ENCODE data around the gene AFMID. TPM values are rescaled to one million over a fixed set of nuclear protein-coding genes. Genes with fewer than 3 reads are reported as not detected.

The AFMID gene
- total and polyA plus RNA-seq, 2 donors (not counting 1 experiment from before 2014, with no cell fraction given), result 18.2 to 24.8 TPM

GRCh38 chr17:78235885-78236284 lies 48.7 kb downstream of the AFMID start:
- Histone ChIP-seq H3K4me2 (replicated peaks; ENCODE audit: low read depth, low read length, poor library complexity, severe bottlenecking) (no peak overlapping the region), H3K4me3 (ENCODE audit: control extremely low read depth in 1 of 5, extremely low read depth in 1 of 5, insufficient read depth in 1 of 5, low read depth in 2 of 5, low read length in 4 of 5) (no peak overlapping the region), H3K4me1 (ENCODE audit: control insufficient read depth in 2 of 2, insufficient read depth in 2 of 2, low read length in 2 of 2) (peaks cover 26 to 29% of the 10 kb centered on the region in 2 donors), H2AFZ (ENCODE audit: insufficient read depth, low read depth, low read length, poor library complexity, severe bottlenecking) (no peak overlapping the region), H3K9me3 (ENCODE audit: control extremely low read depth in 1 of 3, control insufficient read depth in 2 of 3, insufficient read depth in 1 of 3, low read length in 2 of 3) (peaks cover 0 to 17% (median 0%) of the 10 kb centered on the region in 3 donors), H3K27ac (ENCODE audit: low read length in 2 of 2) (no peak overlapping the region), H3K27me3 (replicated peaks in 1 of 4; ENCODE audit: control extremely low read depth in 1 of 4, control insufficient read depth in 3 of 4, insufficient read depth in 4 of 4, low read length in 3 of 4) (peaks cover 0 to 29% (median 16%) of the 10 kb centered on the region in 4 experiments), H3K36me3 (replicated peaks in 1 of 2; ENCODE audit: control extremely low read depth in 1 of 2, control insufficient read depth in 1 of 2, extremely low read depth in 1 of 2, insufficient read depth in 2 of 2, low read length in 1 of 2) (no peaks in the 10 kb centered on the region), H3K79me2 (ENCODE audit: control insufficient read depth, insufficient read depth, low read length) (no peaks in the 10 kb centered on the region), H3K9ac (ENCODE audit: low read length) (no peak overlapping the region), H4K20me1 (ENCODE audit: control insufficient read depth, insufficient read depth, low read length, poor library complexity, severe bottlenecking) (no peaks in the 10 kb centered on the region)
- intact Hi-C loops (cut with micrococcal nuclease), result no loop called here
- H3K27ac Mint-ChIP-seq, result no peak overlapping the region
- TF ChIP-seq EZH2 (IDR thresholded peaks at IDR 0.05; ENCODE audit: borderline replicate concordance, insufficient read depth, low read depth, low read length, poor library complexity, severe bottlenecking) (no peak), CTCF (IDR thresholded peaks at IDR 0.05) (no peak)
- no peak overlapping the region for H3K4me3 Mint-ChIP-seq
- POLR2A ChIA-PET, result no interaction called here
- no peaks in the 10 kb centered on the region for H3K9me3 Mint-ChIP-seq (ENCODE audit: insufficient read depth)
- H3K4me1 Mint-ChIP-seq, result peaks cover 35% of the 10 kb centered on the region
- DNase-seq, result no peak
- peaks cover 11% of the 10 kb centered on the region for H3K27me3 Mint-ChIP-seq
- 96% methylated on average over 5 of the region's 8 CpGs for WGBS (ENCODE audit: insufficient coverage)
- no peak for ATAC-seq (ENCODE audit: low read depth)
- CTCF ChIA-PET, result interaction anchor here (1.0 to 1.8 kb wide), 2 partner anchors 14 to 34 kb away, joined by 3 to 7 read pairs; no protein-coding TSS in a partner anchor

- ATAC-seq (ENCODE audit: low read depth), result no peak
- H3K9me3 ChIP-seq (ENCODE audit: control extremely low read depth in 1 of 3, control insufficient read depth in 2 of 3, insufficient read depth in 1 of 3, low read length in 2 of 3), result peaks cover 0 to 14% (median 0%) of the 10 kb centered on the region in 3 donors
- Mint-ChIP-seq H3K4me3 (no peak overlapping the region), H3K27ac (no peak overlapping the region), H3K27me3 (peaks cover 10% of the 10 kb centered on the region), H3K4me1 (peaks cover 35% of the 10 kb centered on the region), H3K9me3 (ENCODE audit: insufficient read depth) (no peaks in the 10 kb centered on the region)
- no peaks in the 10 kb centered on the region for H3K79me2 ChIP-seq (ENCODE audit: control insufficient read depth, insufficient read depth, low read length)
- WGBS (ENCODE audit: insufficient coverage), result 98% methylated on average over 20 of the region's 20 CpGs
- intact Hi-C loops (cut with micrococcal nuclease), result no loop called here
- H4K20me1 ChIP-seq (ENCODE audit: control insufficient read depth, insufficient read depth, low read length, poor library complexity, severe bottlenecking), result no peaks in the 10 kb centered on the region
- no peak for DNase-seq
- no peak for TF ChIP-seq EZH2 (IDR thresholded peaks at IDR 0.05; ENCODE audit: borderline replicate concordance, insufficient read depth, low read depth, low read length, poor library complexity, severe bottlenecking)
- TF ChIP-seq CTCF (IDR thresholded peaks at IDR 0.05), result no peak
- no peak overlapping the region for H3K4me2 ChIP-seq (replicated peaks; ENCODE audit: low read depth, low read length, poor library complexity, severe bottlenecking)
- ChIA-PET CTCF (interaction anchor here (0.9 to 1.8 kb wide), 4 partner anchors 10 to 122 kb away, joined by 3 to 7 read pairs (median 3); no protein-coding TSS in a partner anchor), POLR2A (no interaction called here)
- H3K27me3 ChIP-seq (replicated peaks in 1 of 4; ENCODE audit: control extremely low read depth in 1 of 4, control insufficient read depth in 3 of 4, insufficient read depth in 4 of 4, low read length in 3 of 4), result peaks cover 0 to 22% (median 11%) of the 10 kb centered on the region in 4 experiments
- H3K27ac ChIP-seq (ENCODE audit: low read length in 2 of 2), result no peak overlapping the region
- H3K4me3 ChIP-seq (ENCODE audit: control extremely low read depth in 1 of 5, extremely low read depth in 1 of 5, insufficient read depth in 1 of 5, low read depth in 2 of 5, low read length in 4 of 5), result no peak overlapping the region
- H3K36me3 ChIP-seq (replicated peaks in 1 of 2; ENCODE audit: control extremely low read depth in 1 of 2, control insufficient read depth in 1 of 2, extremely low read depth in 1 of 2, insufficient read depth in 2 of 2, low read length in 1 of 2), result no peaks in the 10 kb centered on the region
- no peak overlapping the region for H3K9ac ChIP-seq (ENCODE audit: low read length)
- no peak overlapping the region for H2AFZ ChIP-seq (ENCODE audit: insufficient read depth, low read depth, low read length, poor library complexity, severe bottlenecking)
- H3K4me1 ChIP-seq (ENCODE audit: control insufficient read depth in 2 of 2, insufficient read depth in 2 of 2, low read length in 2 of 2), result peaks cover 20 to 24% of the 10 kb centered on the region in 2 donors
Observed at GRCh38 chr17:78236362-78237127, 49.4 kb downstream of the AFMID start.
